Measurements from ENCODE around the gene TM4SF20.

DNA sequence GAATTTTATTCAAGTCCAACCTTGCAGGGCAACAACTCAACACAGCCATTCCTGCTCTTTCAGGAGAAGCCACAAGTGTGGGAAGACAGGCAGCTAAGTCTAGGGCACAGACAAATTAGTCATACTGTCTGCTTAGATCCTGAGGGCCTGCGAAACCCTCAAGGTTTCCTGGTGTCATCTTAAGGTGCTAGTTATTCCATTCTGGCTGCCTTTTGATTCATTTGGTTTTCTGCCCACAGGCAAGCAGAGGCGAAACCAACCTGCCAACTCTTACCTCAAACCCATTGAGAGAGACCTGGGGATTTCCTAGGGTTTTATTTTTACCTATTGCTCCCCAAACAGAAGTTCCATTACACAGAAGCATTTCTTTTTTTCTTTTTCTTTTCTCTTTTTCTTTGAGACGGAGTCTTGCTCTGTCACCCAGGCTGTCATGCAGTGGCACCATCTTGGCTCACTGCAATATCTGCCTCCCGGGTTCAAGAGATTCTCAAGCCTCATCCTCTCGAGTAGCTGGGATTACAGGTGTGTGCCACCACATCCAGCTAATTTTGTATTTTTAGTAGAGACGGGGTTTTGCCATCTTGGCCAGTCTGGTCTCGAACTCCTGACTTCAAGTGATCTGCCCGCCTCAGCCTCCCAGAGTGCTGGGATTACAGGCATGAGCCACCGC lies 32.3 kb upstream of the TM4SF20 start:
- no peak for TF ChIP-seq EZH2 (IDR thresholded peaks at IDR 0.05)
- no peak for TF ChIP-seq POLR2AphosphoS5 (IDR thresholded peaks at IDR 0.05; ENCODE audit: borderline replicate concordance, low read depth, low read length)
- TF ChIP-seq FOXP2 (optimal IDR thresholded peaks at IDR 0.05; ENCODE audit: control extremely low read depth, extremely low read length, insufficient read depth): no peak
